Keratinocyte (primary cell): ENCODE results near the gene SPOPL. TPM values are rescaled to one million over a fixed set of nuclear protein-coding genes. Genes with fewer than 3 reads are reported as not detected.

Experiments
- DNase-seq: peaks from one replicate; pipeline ENCODE4 v3.0.0-alpha.2; 2011; ENCODE audit warnings: low read depth, missing footprints, low spot score
- FAIRE-seq: peaks from 2 replicates; lab custom pipeline; 2011; peaks lifted over from hg19 to GRCh38; lab: Jason Lieb, UNC
- H2AFZ ChIP-seq: 2 replicates; pipeline ENCODE4 v1.6.0; 2012; ENCODE audit warnings: low read length, control low read depth, inconsistent platforms; ENCODE audit not compliant: control insufficient read depth
- H3K27ac ChIP-seq: 2 replicates; pipeline ENCODE4 v1.5.1; 2011; ENCODE audit warnings: low read length; ENCODE audit not compliant: control insufficient read depth, insufficient read depth
- H3K27me3 ChIP-seq: 3 replicates; pipeline ENCODE4 v1.6.0; 2011; ENCODE audit warnings: low read length; ENCODE audit not compliant: control insufficient read depth, insufficient read depth; ENCODE audit errors: extremely low read depth
- H3K36me3 ChIP-seq, 2 experiments: 2 replicates in 1 of 2; 3 replicates in 1 of 2; pipeline ENCODE4 v1.5.1; 2011; ENCODE audit warnings: low read length in 2 of 2, mild to moderate bottlenecking in 1 of 2; ENCODE audit not compliant: control insufficient read depth in 2 of 2, insufficient read depth in 2 of 2; ENCODE audit errors: extremely low read depth in 1 of 2
- H3K4me1 ChIP-seq: 3 replicates; pipeline ENCODE4 v1.5.1; 2011; ENCODE audit warnings: low read length; ENCODE audit not compliant: control insufficient read depth, insufficient read depth; ENCODE audit errors: extremely low read depth
- H3K4me2 ChIP-seq: 3 replicates; pipeline ENCODE4 v1.6.0; 2011; ENCODE audit warnings: low read depth, low read length; ENCODE audit not compliant: control insufficient read depth, insufficient read depth; ENCODE audit errors: extremely low read depth
- H3K4me3 ChIP-seq, 3 experiments: fragments of 200-600 bp in 1 of 3; sonication (generic) in 1 of 3; 2 replicates in 2 of 3; 3 replicates in 1 of 3; pipeline ENCODE4 v1.5.1; 2011 to 2016; ENCODE audit warnings: low read length in 3 of 3, mild to moderate bottlenecking in 3 of 3, control low read depth in 2 of 3, inconsistent platforms in 1 of 3, low read depth in 1 of 3, mixed read lengths in 1 of 3, mixed run types in 1 of 3, moderate library complexity in 1 of 3; ENCODE audit not compliant: control insufficient read depth in 2 of 3, insufficient read depth in 2 of 3; ENCODE audit errors: extremely low read depth in 1 of 3
- H3K79me2 ChIP-seq: 2 replicates; pipeline ENCODE4 v1.6.0; 2012; ENCODE audit warnings: low read length; ENCODE audit not compliant: control insufficient read depth, insufficient read depth
- H3K9ac ChIP-seq: 3 replicates; pipeline ENCODE4 v1.6.0; 2011; ENCODE audit warnings: low read length; ENCODE audit not compliant: control insufficient read depth, insufficient read depth; ENCODE audit errors: extremely low read depth
- H3K9me1 ChIP-seq: 3 replicates; pipeline ENCODE4 v1.6.0; 2011; ENCODE audit warnings: low read length; ENCODE audit not compliant: control insufficient read depth, insufficient read depth; ENCODE audit errors: extremely low read depth
- H3K9me3 ChIP-seq: 2 replicates; pipeline ENCODE4 v1.5.1; 2012; ENCODE audit warnings: low read depth, low read length; ENCODE audit not compliant: control insufficient read depth
- H4K20me1 ChIP-seq: 3 replicates; pipeline ENCODE4 v1.6.0; 2011; ENCODE audit warnings: low read length; ENCODE audit not compliant: control insufficient read depth, insufficient read depth; ENCODE audit errors: extremely low read depth
- CTCF ChIP-seq, 3 experiments: IDR thresholded peaks in 1 of 3; conservative IDR thresholded peaks in 1 of 3; optimal IDR thresholded peaks in 1 of 3; 2 replicates in 2 of 3; 3 replicates in 1 of 3; pipeline versions ENCODE3 to v1.5.1; 2011; ENCODE audit warnings: low read length in 3 of 3, mild to moderate bottlenecking in 3 of 3, moderate library complexity in 2 of 3, control low read depth in 1 of 3, inconsistent platforms in 1 of 3; ENCODE audit not compliant: insufficient read depth in 2 of 3; ENCODE audit errors: extremely low read depth in 1 of 3
- EZH2 ChIP-seq: IDR thresholded peaks from one replicate; pipeline ENCODE4 v1.6.1; 2012; ENCODE audit warnings: inconsistent platforms, mild to moderate bottlenecking, low read length, moderate library complexity
- dilution Hi-C: fragments of 300-500 bp; cut with MboI; formaldehyde crosslinking; loops from one replicate; pipeline ENCODE4 v1.7.0; 2020; ENCODE audit warnings: low sequenced_read_pairs; ENCODE audit not compliant: extremely low pct_ligation_motif_present
- polyA plus RNA-seq, 5 experiments: library from polyadenylated mRNA; depleted of rRNA in 3 of 5; stranded (reverse) in 3 of 5; stranded (forward) in 1 of 5; unstranded in 1 of 5; fragments of >200 nt; gene quantifications; 1 replicate in 1 of 5; 2 replicates in 3 of 5; 3 replicates in 1 of 5; pipeline versions ENCODE4 v1.2.1 to v1.2.3, GENCODE V29; 2011 to 2012; ENCODE audit warnings: missing spikeins in 2 of 5, low read depth in 1 of 5, low replicate concordance in 1 of 5

The SPOPL gene
- polyA plus RNA-seq, 1 donor (not counting 4 experiments of a cell fraction or from before 2014, with no cell fraction given) = 16.5 TPM

GRCh38 chr2:138618971-138619370 lies 117.4 kb downstream of the SPOPL start:
- H3K27me3 ChIP-seq = no peaks in the 10 kb centered on the region
- no peaks in the 10 kb centered on the region for H3K79me2 ChIP-seq
- dilution Hi-C loops = no loop called here
- DNase-seq (no peak), FAIRE-seq (no peak)
- no peaks in the 10 kb centered on the region for H3K9me1 ChIP-seq
- no peak overlapping the region for H3K4me2 ChIP-seq
- H3K27ac ChIP-seq = no peak overlapping the region
- H3K36me3 ChIP-seq = no peaks in the 10 kb centered on the region
- no peaks in the 10 kb centered on the region for H4K20me1 ChIP-seq
- no peak overlapping the region for H3K4me3 ChIP-seq
- H3K4me1 ChIP-seq = peaks cover 7% of the 10 kb centered on the region
- H3K9me3 ChIP-seq = no peaks in the 10 kb centered on the region
- no peak overlapping the region for H2AFZ ChIP-seq
- no peak overlapping the region for H3K9ac ChIP-seq
- no peak for TF ChIP-seq EZH2
- no peak for TF ChIP-seq CTCF (optimal IDR thresholded peaks at IDR 0.05 in 1 of 3, IDR thresholded peaks at IDR 0.05 in 1 of 3, conservative IDR thresholded peaks at IDR 0.05 in 1 of 3; ENCODE audit: extremely low read depth in 1 of 3, insufficient read depth in 2 of 3, low read length in 3 of 3)

- DNase-seq = no peak
- H3K4me2 ChIP-seq = no peak overlapping the region
- dilution Hi-C loops = no loop called here
- no peak overlapping the region for H3K27ac ChIP-seq
- no peaks in the 10 kb centered on the region for H3K9me1 ChIP-seq
- H3K79me2 ChIP-seq = no peaks in the 10 kb centered on the region
- no peak for FAIRE-seq
- H4K20me1 ChIP-seq = no peaks in the 10 kb centered on the region
- H3K4me1 ChIP-seq = no peaks in the 10 kb centered on the region
- H3K36me3 ChIP-seq = no peaks in the 10 kb centered on the region
- H3K4me3 ChIP-seq = no peak overlapping the region
- H2AFZ ChIP-seq = no peak overlapping the region
- TF ChIP-seq EZH2 (no peak), CTCF (optimal IDR thresholded peaks at IDR 0.05 in 1 of 3, IDR thresholded peaks at IDR 0.05 in 1 of 3, conservative IDR thresholded peaks at IDR 0.05 in 1 of 3; ENCODE audit: extremely low read depth in 1 of 3, insufficient read depth in 2 of 3, low read length in 3 of 3) (no peak)
- no peaks in the 10 kb centered on the region for H3K27me3 ChIP-seq
- H3K9ac ChIP-seq = no peak overlapping the region
- no peaks in the 10 kb centered on the region for H3K9me3 ChIP-seq
Observed at GRCh38 chr2:138620431-138620830, 118.9 kb downstream of the SPOPL start.
